Skeletal muscle tissue (tissue), 4 donors: ENCODE measurements around the gene NPIPA1. TPM values are rescaled to one million over a fixed set of nuclear protein-coding genes. Genes with fewer than 3 reads are reported as not detected.
"Not testable (repeated sequence)": the region's sequence is repeated elsewhere in the genome, so short reads cannot be mapped to it uniquely, and the experiment has no call there.

Experiments
- H3K27ac ChIP-seq: one replicate; pipeline ENCODE4 v1.7.0; 2013; ENCODE audit warnings: mild to moderate bottlenecking, low read depth, low read length, inconsistent platforms
- H3K27me3 ChIP-seq, 3 donors: one replicate each; pipeline ENCODE4 v1.7.0; 2013; ENCODE audit warnings: low read length in 3 of 3; ENCODE audit not compliant: control insufficient read depth in 3 of 3, insufficient read depth in 3 of 3
- H3K36me3 ChIP-seq, 3 donors: one replicate each; pipeline ENCODE4 v1.7.0; 2013; ENCODE audit warnings: low read length in 3 of 3; ENCODE audit not compliant: control insufficient read depth in 3 of 3, insufficient read depth in 3 of 3
- H3K4me1 ChIP-seq, 3 donors: one replicate each; pipeline ENCODE4 v1.7.0; 2013; ENCODE audit warnings: low read length in 3 of 3, mild to moderate bottlenecking in 3 of 3; ENCODE audit not compliant: control insufficient read depth in 3 of 3, insufficient read depth in 3 of 3
- H3K4me3 ChIP-seq, 3 donors: one replicate each; pipeline ENCODE4 v1.7.0; 2013; ENCODE audit warnings: low read length in 3 of 3
- H3K9ac ChIP-seq, 3 donors: one replicate each; pipeline ENCODE4 v1.7.0; 2013; ENCODE audit warnings: low read length in 3 of 3, mild to moderate bottlenecking in 3 of 3, moderate library complexity in 2 of 3, low read depth in 1 of 3
- H3K9me3 ChIP-seq, 3 donors: one replicate each; pipeline ENCODE4 v1.7.0; 2013; ENCODE audit warnings: low read length in 3 of 3; ENCODE audit not compliant: control insufficient read depth in 3 of 3
- total RNA-seq: library from RNA; depleted of rRNA; stranded (reverse); fragments of >200 nt; gene quantifications from one replicate; pipeline ENCODE4 v1.2.3, GENCODE V29; 2014
- donor health status: Osteomylitis.

NPIPA1 gene
- total RNA-seq, 1 donor from 2014 or later, result 35.5 TPM

GRCh38 chr16:14912588-14912987, 24.7 kb upstream of the NPIPA1 start:
- not testable (repeated sequence) for H3K9ac ChIP-seq, H3K4me1 ChIP-seq, H3K36me3 ChIP-seq, H3K27me3 ChIP-seq, H3K9me3 ChIP-seq, H3K27ac ChIP-seq, H3K4me3 ChIP-seq

- H3K27ac ChIP-seq, result not testable (repeated sequence)
Observed at GRCh38 chr16:14918504-14918903, 18.7 kb upstream of the NPIPA1 start.

GRCh38 chr16:14919837-14920600, 17.2 kb upstream of the NPIPA1 start:
- H3K4me3 ChIP-seq, H3K9me3 ChIP-seq, H3K36me3 ChIP-seq, H3K9ac ChIP-seq, H3K27me3 ChIP-seq, H3K4me1 ChIP-seq, H3K27ac ChIP-seq: not testable (repeated sequence)

More at GRCh38 chr16:14918504-14918903, 18.7 kb upstream of the NPIPA1 start:
- not testable (repeated sequence) for H3K9ac ChIP-seq, H3K9me3 ChIP-seq, H3K27me3 ChIP-seq, H3K36me3 ChIP-seq, H3K4me3 ChIP-seq, H3K4me1 ChIP-seq

GRCh38 chr16:14922285-14922684, 15.0 kb upstream of the NPIPA1 start:
- not testable (repeated sequence) for H3K4me3 ChIP-seq, H3K9ac ChIP-seq, H3K4me1 ChIP-seq, H3K27me3 ChIP-seq, H3K27ac ChIP-seq, H3K36me3 ChIP-seq, H3K9me3 ChIP-seq

GRCh38 chr16:14922968-14923367, 14.3 kb upstream of the NPIPA1 start:
- not testable (repeated sequence) for H3K9me3 ChIP-seq, H3K27me3 ChIP-seq, H3K4me3 ChIP-seq, H3K27ac ChIP-seq, H3K36me3 ChIP-seq, H3K4me1 ChIP-seq, H3K9ac ChIP-seq

GRCh38 chr16:14923394-14924088, 13.7 kb upstream of the NPIPA1 start:
- not testable (repeated sequence) for H3K27ac ChIP-seq, H3K36me3 ChIP-seq, H3K4me3 ChIP-seq, H3K27me3 ChIP-seq, H3K4me1 ChIP-seq, H3K9ac ChIP-seq, H3K9me3 ChIP-seq

GRCh38 chr16:14924359-14924758, 12.9 kb upstream of the NPIPA1 start:
- H3K4me3 ChIP-seq, H3K36me3 ChIP-seq, H3K9me3 ChIP-seq: not testable (repeated sequence)

GRCh38 chr16:14924982-14925381, 12.3 kb upstream of the NPIPA1 start:
- not testable (repeated sequence) for H3K36me3 ChIP-seq, H3K4me3 ChIP-seq, H3K27me3 ChIP-seq, H3K4me1 ChIP-seq, H3K27ac ChIP-seq, H3K9me3 ChIP-seq, H3K9ac ChIP-seq

More at GRCh38 chr16:14924359-14924758, 12.9 kb upstream of the NPIPA1 start:
- not testable (repeated sequence) for H3K9ac ChIP-seq, H3K27me3 ChIP-seq, H3K27ac ChIP-seq, H3K4me1 ChIP-seq

- not testable (repeated sequence) for H3K9me3 ChIP-seq, H3K36me3 ChIP-seq, H3K4me1 ChIP-seq, H3K27ac ChIP-seq, H3K4me3 ChIP-seq, H3K27me3 ChIP-seq, H3K9ac ChIP-seq
Observed at GRCh38 chr16:14928064-14928714, 9.1 kb upstream of the NPIPA1 start.

- H3K27me3 ChIP-seq, H3K4me3 ChIP-seq, H3K4me1 ChIP-seq, H3K9ac ChIP-seq, H3K9me3 ChIP-seq, H3K36me3 ChIP-seq, H3K27ac ChIP-seq: not testable (repeated sequence)
Observed at GRCh38 chr16:14929176-14929575, 8.1 kb upstream of the NPIPA1 start.
